Pons (tissue), 1 donor: ENCODE results near the gene CDX1.
A peak's percentile ranks its signal among the peaks of the same experiment; 100 is the strongest.

ENCODE experiments used
- DNase-seq: peaks from one replicate; pipeline ENCODE4 v3.0.0-alpha.2; 2016; ENCODE audit warnings: low spot score

CDX1 gene

GRCh38 chr5:150146862-150147601, 19.5 kb upstream of the CDX1 start:
- peak; percentile 25 for DNase-seq

- DNase-seq = peak; percentile 25
These were observed 18.9 kb upstream of the CDX1 start for GRCh38 chr5:150147670-150148069.

GRCh38 chr5:150148117-150148927, 18.3 kb upstream of the CDX1 start:
- DNase-seq = peak; percentile 24

- DNase-seq = no peak
These were observed 17.0 kb upstream of the CDX1 start for GRCh38 chr5:150149618-150150017.

GRCh38 chr5:150152636-150153462, 13.7 kb upstream of the CDX1 start:
- DNase-seq = no peak

- no peak for DNase-seq
These were observed 13.1 kb upstream of the CDX1 start for GRCh38 chr5:150153483-150153882.

- DNase-seq = peak; percentile 31
These were observed 12.5 kb upstream of the CDX1 start for GRCh38 chr5:150153957-150154617.

- no peak for DNase-seq
These were observed 11.9 kb upstream of the CDX1 start for GRCh38 chr5:150154618-150155128.

GRCh38 chr5:150155258-150156026, 11.1 kb upstream of the CDX1 start, which contains the start of gene PDGFRB:
Gene PDGFRB, minus strand, starts transcription at chr5:150155845. Its CDS starts 18,798 bp downstream, at chr5:150137047.
- DNase-seq = peak; percentile 64

GRCh38 chr5:150156027-150156368, 10.6 kb upstream of the CDX1 start:
- DNase-seq = no peak

GRCh38 chr5:150156540-150156939, 10.0 kb upstream of the CDX1 start:
- DNase-seq = no peak

GRCh38 chr5:150157168-150157567, 9.4 kb upstream of the CDX1 start:
- DNase-seq = no peak

- no peak for DNase-seq
These were observed 8.2 kb upstream of the CDX1 start for GRCh38 chr5:150158170-150158949.

GRCh38 chr5:150159031-150159430, 7.5 kb upstream of the CDX1 start:
- no peak for DNase-seq

GRCh38 chr5:150159741-150160179, 6.8 kb upstream of the CDX1 start:
- DNase-seq = no peak

- no peak for DNase-seq
These were observed 6.0 kb upstream of the CDX1 start for GRCh38 chr5:150160448-150161081.

- peak; percentile 43 for DNase-seq
These were observed 5.1 kb upstream of the CDX1 start for GRCh38 chr5:150161242-150162141.

- no peak for DNase-seq
These were observed 4.5 kb upstream of the CDX1 start for GRCh38 chr5:150162142-150162513.

- DNase-seq = no peak
These were observed 3.5 kb upstream of the CDX1 start for GRCh38 chr5:150163035-150163434.
